Adipocyte (in vitro differentiated cells): ENCODE results near the gene PLA2G6.

Source experiments
- DNase-seq: peaks from one replicate; pipeline ENCODE4 v3.0.0-alpha.2; 2015; ENCODE audit warnings: low read depth
- H3K27me3 ChIP-seq: replicated peaks from 2 replicates; pipeline ENCODE4 v1.7.0; 2013; ENCODE audit warnings: mild to moderate bottlenecking, low read length, moderate library complexity; ENCODE audit not compliant: control insufficient read depth, insufficient read depth
- H3K36me3 ChIP-seq: 2 replicates; pipeline ENCODE4 v1.7.0; 2013; ENCODE audit warnings: low read length, mild to moderate bottlenecking, moderate library complexity; ENCODE audit not compliant: control insufficient read depth, insufficient read depth, severe bottlenecking
- H3K4me1 ChIP-seq: 2 replicates; pipeline ENCODE4 v1.7.0; 2013; ENCODE audit warnings: mild to moderate bottlenecking, low read length, moderate library complexity; ENCODE audit not compliant: control insufficient read depth, insufficient read depth
- H3K4me3 ChIP-seq: 2 replicates; pipeline ENCODE4 v1.7.0; 2013; ENCODE audit warnings: mild to moderate bottlenecking, low read length, moderate library complexity
- H3K9ac ChIP-seq: 2 replicates; pipeline ENCODE4 v1.7.0; 2013; ENCODE audit warnings: mild to moderate bottlenecking, low read length, moderate library complexity
- H3K9me3 ChIP-seq: 2 replicates; pipeline ENCODE4 v1.7.0; 2013; ENCODE audit warnings: mild to moderate bottlenecking, low read length, moderate library complexity; ENCODE audit not compliant: control insufficient read depth

PLA2G6 gene

DNA sequence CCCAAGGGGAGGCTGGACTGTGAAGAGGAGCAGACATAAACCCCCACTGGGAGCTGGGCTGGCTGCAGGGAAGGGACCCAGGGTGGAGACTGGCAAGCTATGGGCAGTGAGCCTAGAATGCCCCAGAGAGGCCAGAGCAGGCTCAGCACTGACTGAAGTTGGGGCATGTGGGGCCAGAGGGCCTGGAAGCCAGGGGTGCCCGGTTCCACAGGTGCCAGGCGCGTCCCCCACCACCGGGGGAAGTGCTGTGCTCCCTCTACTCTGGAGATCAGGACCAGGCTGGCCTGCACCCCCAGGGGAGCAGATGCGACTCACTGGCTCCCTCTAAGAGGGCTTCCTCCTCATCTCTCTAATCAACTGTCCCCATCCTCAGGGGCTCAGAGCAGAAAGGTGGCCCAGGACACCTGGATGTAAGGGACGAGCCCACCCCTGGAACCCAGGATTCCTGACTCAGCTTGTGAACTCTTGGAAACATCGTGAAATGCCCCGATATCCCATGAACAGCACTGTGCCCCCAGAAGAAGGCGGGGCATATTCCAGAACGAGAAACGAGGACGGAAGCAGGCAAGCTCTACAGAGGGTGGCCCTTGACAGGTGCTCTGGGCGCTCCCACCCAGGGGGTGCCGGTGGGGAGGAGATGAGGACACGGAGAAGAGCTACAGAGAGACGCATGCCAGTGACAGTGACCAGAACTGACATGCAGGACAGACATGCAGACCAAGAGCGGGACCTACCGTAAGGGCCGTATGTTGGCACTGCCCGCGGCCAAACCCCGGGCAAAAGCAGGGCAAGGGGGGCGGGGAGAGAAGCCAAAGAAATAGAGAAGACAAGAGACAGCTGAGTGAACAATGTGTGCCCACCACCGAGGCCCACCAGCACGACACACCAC, 40.5 kb upstream of the PLA2G6 start:
- no peak overlapping the region for H3K9ac ChIP-seq
- no peak for DNase-seq
- H3K27me3 ChIP-seq: no peaks in the 10 kb centered on the region
- H3K4me3 ChIP-seq: no peak overlapping the region
- peaks cover 42% of the 10 kb centered on the region for H3K36me3 ChIP-seq
- no peaks in the 10 kb centered on the region for H3K9me3 ChIP-seq
- peaks cover 43% of the 10 kb centered on the region for H3K4me1 ChIP-seq

DNA sequence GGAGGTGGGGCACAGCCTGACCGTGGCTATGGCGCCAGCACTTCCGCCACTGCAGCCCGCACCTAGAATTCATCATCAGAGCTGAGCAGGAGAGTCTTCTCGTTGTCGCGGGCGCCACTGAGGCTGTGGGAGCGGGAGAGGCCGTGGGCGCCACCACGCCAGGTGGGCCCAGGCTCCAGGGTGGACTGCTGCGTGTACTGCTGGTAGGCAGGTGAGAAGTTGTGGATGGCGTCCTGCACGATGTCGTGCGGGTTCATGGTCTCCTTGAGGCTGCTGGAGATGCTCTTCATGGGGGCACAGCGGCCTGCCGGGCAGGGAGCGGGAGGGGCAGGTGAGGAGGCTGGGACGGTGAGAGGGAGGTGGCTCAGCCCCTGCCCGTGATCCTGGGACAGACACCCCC, 39.8 kb upstream of the PLA2G6 start:
- H3K4me3 ChIP-seq: no peak overlapping the region
- DNase-seq: no peak
- H3K27me3 ChIP-seq: no peaks in the 10 kb centered on the region
- H3K9ac ChIP-seq: no peak overlapping the region
- peaks cover 43% of the 10 kb centered on the region for H3K4me1 ChIP-seq
- no peaks in the 10 kb centered on the region for H3K9me3 ChIP-seq
- H3K36me3 ChIP-seq: peaks cover 39% of the 10 kb centered on the region

DNA sequence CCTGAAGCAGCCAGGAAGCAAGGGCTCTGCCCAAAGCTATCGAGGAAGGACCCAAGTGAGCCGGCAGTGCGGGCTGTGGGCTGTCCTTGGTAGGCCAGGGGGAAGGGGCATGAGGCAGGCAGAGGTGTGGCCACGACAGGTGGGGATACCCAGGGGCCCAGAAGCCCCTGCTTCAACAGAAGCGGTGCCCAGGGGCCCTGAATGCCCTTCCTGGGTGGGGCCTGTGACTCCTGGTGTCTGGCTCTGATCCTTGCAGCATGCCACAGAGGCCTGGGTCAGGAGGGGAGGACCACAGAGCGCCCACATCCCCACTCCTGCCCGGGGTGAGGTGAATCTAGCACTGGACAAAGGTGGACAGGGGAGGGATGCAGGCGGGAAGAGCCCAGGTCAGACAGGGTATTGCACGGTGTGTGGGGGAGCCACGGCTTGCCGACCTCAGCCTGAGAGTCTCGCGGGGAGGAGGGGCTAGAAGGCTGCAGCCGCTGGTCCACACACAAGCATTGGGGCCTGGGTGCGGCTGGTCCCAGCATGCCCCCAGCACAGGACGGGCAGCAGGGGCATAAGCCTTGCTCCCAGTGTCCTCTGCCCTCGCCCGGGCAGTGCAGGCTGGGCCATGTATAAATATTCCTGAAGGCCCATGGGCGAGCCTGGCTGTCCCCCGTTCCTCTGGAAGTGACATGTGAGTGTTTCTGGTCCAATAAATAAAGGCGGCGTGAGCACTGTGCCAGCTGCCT, 39.2 kb upstream of the PLA2G6 start:
- H3K36me3 ChIP-seq: peaks cover 41% of the 10 kb centered on the region
- peak overlapping the region; percentile 54 for H3K9ac ChIP-seq
- DNase-seq: no peak
- H3K4me1 ChIP-seq: peaks cover 43% of the 10 kb centered on the region
- no peak overlapping the region for H3K4me3 ChIP-seq
- H3K27me3 ChIP-seq: no peaks in the 10 kb centered on the region
- no peaks in the 10 kb centered on the region for H3K9me3 ChIP-seq

DNA sequence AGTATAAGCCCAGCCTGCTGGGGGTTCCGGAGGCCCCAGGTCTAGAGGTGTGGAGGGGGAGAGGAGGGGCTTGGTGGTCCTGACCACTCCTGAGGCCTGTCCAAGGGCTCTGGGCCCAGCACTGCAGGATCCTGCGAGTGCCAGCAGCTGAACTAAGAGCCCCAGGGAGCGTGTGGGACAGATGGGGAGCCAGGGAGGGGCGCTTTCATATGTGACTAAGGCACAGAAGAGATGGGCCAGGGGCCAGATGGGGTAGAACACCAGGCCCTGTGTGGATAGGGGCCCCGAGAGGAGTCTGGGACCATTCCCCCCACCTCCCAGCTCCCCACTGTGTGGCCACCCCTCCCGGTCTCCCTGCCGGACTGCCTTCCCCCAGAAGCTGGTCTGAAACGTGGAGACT, 38.5 kb upstream of the PLA2G6 start:
- H3K4me3 ChIP-seq: no peak overlapping the region
- no peak for DNase-seq
- no peaks in the 10 kb centered on the region for H3K27me3 ChIP-seq
- peaks cover 45% of the 10 kb centered on the region for H3K4me1 ChIP-seq
- peaks cover 34% of the 10 kb centered on the region for H3K36me3 ChIP-seq
- H3K9me3 ChIP-seq: no peaks in the 10 kb centered on the region
- peak overlapping the region; percentile 54 for H3K9ac ChIP-seq

DNA sequence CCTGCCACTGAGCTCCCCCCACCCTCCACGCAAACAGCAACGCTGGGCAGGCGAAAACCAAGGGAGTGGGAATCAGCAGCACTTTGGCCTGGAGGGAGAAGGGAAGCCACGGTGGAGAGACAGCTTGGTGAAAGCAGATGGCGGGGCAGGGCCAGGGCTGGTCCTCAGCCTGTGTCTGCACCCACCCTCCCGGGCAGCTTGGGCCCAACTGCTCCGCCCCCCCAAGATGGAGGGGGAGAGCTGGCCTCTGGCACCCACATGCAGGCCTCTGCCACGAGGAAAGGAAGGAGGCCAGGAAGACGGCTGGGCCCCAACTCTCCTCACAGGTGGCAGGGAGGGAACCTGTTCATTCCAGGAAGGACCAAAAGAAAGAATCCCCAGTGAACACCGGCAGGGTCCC, 38.0 kb upstream of the PLA2G6 start:
- Histone ChIP-seq H3K36me3 (peaks cover 29% of the 10 kb centered on the region), H3K9me3 (no peaks in the 10 kb centered on the region), H3K4me3 (no peak overlapping the region), H3K27me3 (no peaks in the 10 kb centered on the region), H3K9ac (peak overlapping the region; percentile 54), H3K4me1 (peaks cover 49% of the 10 kb centered on the region)
- no peak for DNase-seq

DNA sequence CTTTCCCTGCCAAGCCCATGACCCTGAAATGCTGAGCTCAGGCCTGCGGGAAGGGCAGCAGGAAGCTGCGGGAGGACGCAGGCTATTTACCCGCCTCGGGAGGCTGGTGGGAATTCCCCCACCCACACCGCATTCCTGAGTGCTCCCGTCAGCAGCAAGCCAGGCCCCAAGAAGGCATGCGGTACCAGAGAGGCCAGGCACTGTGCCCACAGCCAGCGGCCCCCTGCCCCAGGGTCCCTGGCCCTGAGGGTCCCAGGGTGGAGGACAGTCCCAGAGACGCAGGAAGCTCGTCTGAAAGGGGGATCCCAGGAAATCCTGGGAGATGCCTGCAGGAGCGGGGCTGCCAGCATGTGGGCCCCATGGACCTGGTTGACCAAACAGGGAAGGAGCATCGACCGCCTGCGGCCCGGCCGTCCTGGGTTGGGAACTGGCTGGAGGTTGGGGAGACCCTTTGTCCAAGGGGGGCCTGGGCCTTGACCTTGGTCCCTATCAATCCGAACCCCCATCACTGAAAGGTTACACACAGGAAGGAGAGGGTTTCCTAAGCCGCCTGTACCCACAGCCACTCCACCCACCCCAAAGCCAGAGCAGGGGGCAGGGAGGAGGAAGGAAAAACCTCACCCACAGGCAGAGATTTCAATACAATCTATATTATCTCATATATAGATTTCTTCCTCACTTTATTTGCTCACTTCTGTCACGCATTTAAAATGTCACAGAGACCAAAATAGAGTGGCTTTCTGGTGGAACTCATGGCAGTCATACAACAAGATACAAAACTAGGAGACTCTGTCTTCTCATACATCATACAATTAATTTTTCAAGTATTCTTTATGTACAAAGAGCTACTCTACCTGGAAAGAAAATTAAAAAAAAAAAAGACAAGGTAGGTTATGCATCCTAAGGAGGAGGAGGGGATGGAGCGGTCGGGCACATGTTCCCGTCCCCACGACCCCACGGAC, 37.3 kb upstream of the PLA2G6 start:
- peaks cover 24% of the 10 kb centered on the region for H3K36me3 ChIP-seq
- no peaks in the 10 kb centered on the region for H3K9me3 ChIP-seq
- no peaks in the 10 kb centered on the region for H3K27me3 ChIP-seq
- peak; percentile 95 for DNase-seq
- peak overlapping the region; percentile 67 for H3K9ac ChIP-seq
- H3K4me1 ChIP-seq: peaks cover 55% of the 10 kb centered on the region
- no peak overlapping the region for H3K4me3 ChIP-seq

DNA sequence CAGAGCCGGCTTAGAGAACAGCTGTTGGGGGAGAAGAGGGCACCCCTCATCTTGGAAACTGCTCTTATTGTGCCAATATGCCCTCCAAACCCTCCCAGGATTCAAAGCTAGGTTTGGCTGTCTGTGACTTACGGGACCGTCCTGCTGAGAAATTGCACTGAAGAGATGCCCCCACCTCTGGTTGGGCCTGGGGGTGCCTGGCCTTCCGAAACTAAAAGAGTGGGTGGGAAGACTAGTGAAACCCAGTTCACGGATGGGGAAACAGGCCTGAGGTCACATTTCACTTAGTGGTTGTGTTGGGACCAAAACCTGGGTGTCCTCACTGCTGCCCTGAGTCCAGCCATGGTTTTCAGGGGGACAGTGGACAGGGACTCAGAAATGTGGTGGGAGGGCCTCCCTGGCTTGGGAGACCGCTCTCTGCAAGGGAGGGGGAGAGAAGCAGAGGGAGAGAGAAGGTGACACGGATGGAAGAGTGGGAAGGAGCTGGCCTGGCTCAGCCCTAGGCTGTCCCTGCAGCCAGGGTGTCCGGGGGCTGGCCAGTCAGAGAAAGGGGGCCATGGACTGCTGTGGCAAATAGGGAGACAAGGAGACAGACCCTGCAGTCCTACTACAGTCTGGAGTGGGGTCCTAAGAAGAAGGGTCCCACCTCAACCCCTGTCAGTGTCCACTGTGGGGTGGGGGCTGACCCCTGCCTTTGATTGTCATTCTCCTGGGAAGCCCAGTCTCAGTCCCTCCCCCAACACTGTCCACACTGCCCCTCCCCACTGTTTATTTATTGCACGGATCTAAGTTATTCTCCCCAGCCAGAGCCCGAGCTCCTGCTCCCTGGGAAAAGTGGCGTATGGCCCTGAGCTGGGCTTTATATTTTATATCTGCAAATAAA, 33.8 kb upstream of the PLA2G6 start:
- Histone ChIP-seq H3K36me3 (peaks cover 9% of the 10 kb centered on the region), H3K9me3 (no peaks in the 10 kb centered on the region), H3K27me3 (no peaks in the 10 kb centered on the region), H3K9ac (no peak overlapping the region), H3K4me1 (peaks cover 45% of the 10 kb centered on the region), H3K4me3 (no peak overlapping the region)
- no peak for DNase-seq

DNA sequence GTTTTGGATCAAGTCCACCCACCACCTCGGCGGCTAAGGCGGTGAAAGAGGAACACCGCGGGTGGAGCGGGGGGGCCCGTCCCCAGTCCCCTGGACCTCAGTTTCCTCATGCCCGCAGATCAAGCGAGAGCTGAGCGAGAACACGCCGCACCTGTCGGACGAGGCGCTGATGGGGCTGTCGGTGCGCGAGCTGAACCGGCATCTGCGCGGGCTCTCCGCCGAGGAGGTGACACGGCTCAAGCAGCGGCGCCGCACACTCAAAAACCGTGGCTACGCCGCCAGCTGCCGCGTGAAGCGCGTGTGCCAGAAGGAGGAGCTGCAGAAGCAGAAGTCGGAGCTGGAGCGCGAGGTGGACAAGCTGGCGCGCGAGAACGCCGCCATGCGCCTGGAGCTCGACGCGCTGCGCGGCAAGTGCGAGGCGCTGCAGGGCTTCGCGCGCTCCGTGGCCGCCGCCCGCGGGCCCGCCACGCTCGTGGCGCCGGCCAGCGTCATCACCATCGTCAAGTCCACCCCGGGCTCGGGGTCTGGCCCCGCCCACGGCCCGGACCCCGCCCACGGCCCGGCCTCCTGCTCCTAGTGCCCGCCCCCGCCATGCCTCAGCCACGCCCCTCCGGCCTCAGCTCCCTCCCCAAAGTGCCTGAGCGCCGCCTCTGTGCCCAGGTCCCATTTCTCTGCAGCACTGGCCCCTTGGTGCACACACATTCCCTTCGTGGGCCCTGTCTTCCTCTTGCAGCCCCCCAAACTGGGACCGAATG, 32.8 kb upstream of the PLA2G6 start:
- Histone ChIP-seq H3K36me3 (peaks cover 9% of the 10 kb centered on the region), H3K4me3 (peak overlapping the region; percentile 51), H3K4me1 (peaks cover 36% of the 10 kb centered on the region), H3K9me3 (no peaks in the 10 kb centered on the region), H3K27me3 (no peaks in the 10 kb centered on the region), H3K9ac (peak overlapping the region; percentile 33)
- DNase-seq: peak; percentile 72

DNA sequence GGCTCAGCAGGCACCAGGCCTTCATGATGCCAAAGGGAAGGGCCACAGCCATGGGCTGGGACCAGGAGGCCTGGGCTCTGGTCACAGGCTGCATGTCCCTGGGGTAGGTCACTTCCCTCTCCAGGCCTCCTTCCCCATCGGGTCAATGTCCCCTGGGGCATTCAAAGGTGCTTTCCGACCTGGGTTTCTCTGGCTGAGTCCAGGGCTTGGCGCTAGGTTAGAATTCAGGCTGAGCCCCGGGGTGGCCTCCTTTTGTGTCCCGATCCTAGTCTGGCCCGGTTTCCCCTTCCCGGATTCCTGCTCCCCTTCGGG, 32.3 kb upstream of the PLA2G6 start:
- no peak for DNase-seq
- peak overlapping the region; percentile 33 for H3K9ac ChIP-seq

More for the DNA sequence above, 32.3 kb upstream of the PLA2G6 start:
- Histone ChIP-seq H3K27me3 (no peaks in the 10 kb centered on the region), H3K9me3 (no peaks in the 10 kb centered on the region), H3K4me3 (peak overlapping the region; percentile 51), H3K4me1 (peaks cover 30% of the 10 kb centered on the region), H3K36me3 (peaks cover 9% of the 10 kb centered on the region)
